Hepatocyte (in vitro differentiated cells): Measurements from ENCODE around the gene ANKRD33.

Experiments
- EZH2phosphoT487 ChIP-seq: fragments of 200-600 bp; sonication (generic); IDR thresholded peaks from one replicate; pipeline ENCODE4 v1.6.1; 2018; ENCODE audit warnings: antibody characterized with exemption, mild to moderate bottlenecking, low read depth, moderate library complexity; ENCODE audit not compliant: unreplicated experiment, severe bottlenecking
- TF ChIP-seq, protein P1 (sequence below): fragments of 200-600 bp; sonication (generic); IDR thresholded peaks from 2 replicates; pipeline ENCODE4 v1.5.1; 2016; ENCODE audit warnings: antibody characterized with exemption, mild to moderate bottlenecking; ENCODE audit not compliant: poor library complexity

GRCh38 chr12:51915003-51915625 is 27.2 kb downstream of the ANKRD33 start:
- TF ChIP-seq, protein P1, sequence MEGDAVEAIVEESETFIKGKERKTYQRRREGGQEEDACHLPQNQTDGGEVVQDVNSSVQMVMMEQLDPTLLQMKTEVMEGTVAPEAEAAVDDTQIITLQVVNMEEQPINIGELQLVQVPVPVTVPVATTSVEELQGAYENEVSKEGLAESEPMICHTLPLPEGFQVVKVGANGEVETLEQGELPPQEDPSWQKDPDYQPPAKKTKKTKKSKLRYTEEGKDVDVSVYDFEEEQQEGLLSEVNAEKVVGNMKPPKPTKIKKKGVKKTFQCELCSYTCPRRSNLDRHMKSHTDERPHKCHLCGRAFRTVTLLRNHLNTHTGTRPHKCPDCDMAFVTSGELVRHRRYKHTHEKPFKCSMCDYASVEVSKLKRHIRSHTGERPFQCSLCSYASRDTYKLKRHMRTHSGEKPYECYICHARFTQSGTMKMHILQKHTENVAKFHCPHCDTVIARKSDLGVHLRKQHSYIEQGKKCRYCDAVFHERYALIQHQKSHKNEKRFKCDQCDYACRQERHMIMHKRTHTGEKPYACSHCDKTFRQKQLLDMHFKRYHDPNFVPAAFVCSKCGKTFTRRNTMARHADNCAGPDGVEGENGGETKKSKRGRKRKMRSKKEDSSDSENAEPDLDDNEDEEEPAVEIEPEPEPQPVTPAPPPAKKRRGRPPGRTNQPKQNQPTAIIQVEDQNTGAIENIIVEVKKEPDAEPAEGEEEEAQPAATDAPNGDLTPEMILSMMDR, result no peak
- no peak for TF ChIP-seq EZH2phosphoT487
